22Rv1 (cell line): ENCODE results near the gene OR2H1.

Source experiments
- CTCF ChIP-seq: fragments of 450-650 bp; IDR thresholded peaks from 2 replicates; pipeline ENCODE4 v1.5.1; 2017; ENCODE audit warnings: mild to moderate bottlenecking
- ZFX ChIP-seq: fragments of 450-650 bp; IDR thresholded peaks from 2 replicates; pipeline ENCODE4 v1.6.1; 2017; ENCODE audit warnings: antibody characterized with exemption, borderline replicate concordance

GRCh38 chr6:29502181-29502580, 45.2 kb downstream of the OR2H1 start:
- TF ChIP-seq ZFX (no peak), CTCF (no peak)
